HEK293 (cell line): ENCODE data around the gene HDAC7.

Experiments used
- CTCF ChIA-PET: fragments of 350-600 bp; formaldehyde crosslinking; extraction: SDS; loops from one replicate; lab custom pipeline; 2021; ENCODE audit warnings: antibody characterized with exemption; lab: Yijun Ruan, JAX
- POLR2A ChIA-PET: fragments of 300-600 bp; formaldehyde crosslinking; extraction: SDS; loops from one replicate; lab custom pipeline; 2020; ENCODE audit warnings: antibody characterized with exemption, inconsistent platforms; lab: Yijun Ruan, JAX
- H3K27ac ChIP-seq: fragments of 200-500 bp; sonication (Bioruptor generic); 2 replicates; pipeline ENCODE4 v1.5.1; 2014; ENCODE audit warnings: low read depth, low read length, control low read depth, inconsistent platforms; ENCODE audit errors: extremely low read depth
- H3K36me3 ChIP-seq, 2 experiments: fragments of 200-500 bp in 1 of 2; sonication (Bioruptor generic) in 1 of 2; 1 replicate in 1 of 2; 2 replicates in 1 of 2; pipeline ENCODE4 v1.5.1; 2014 to 2017; ENCODE audit warnings: inconsistent platforms in 2 of 2, low read length in 2 of 2; ENCODE audit not compliant: control insufficient read depth in 2 of 2, insufficient read depth in 1 of 2
- H3K4me1 ChIP-seq: fragments of 200-500 bp; sonication (Bioruptor generic); 2 replicates; pipeline ENCODE4 v1.5.1; 2014; ENCODE audit warnings: mild to moderate bottlenecking, low read length, inconsistent platforms; ENCODE audit not compliant: control insufficient read depth, insufficient read depth
- H3K4me3 ChIP-seq: 2 replicates; pipeline ENCODE4 v1.5.1; 2011; ENCODE audit warnings: low read depth, mild to moderate bottlenecking, control low read depth, low read length, moderate library complexity
- H3K9me3 ChIP-seq: fragments of 200-500 bp; sonication (Bioruptor generic); 2 replicates; pipeline ENCODE4 v1.5.1; 2014; ENCODE audit warnings: low read depth, low read length, inconsistent platforms; ENCODE audit not compliant: control insufficient read depth, insufficient read depth
- BCL11A ChIP-seq: fragments of 450-650 bp; formaldehyde crosslinking; IDR thresholded peaks from 2 replicates; pipeline ENCODE4 v1.5.1; 2016; ENCODE audit warnings: low read depth, missing biosample characterization, missing genetic modification characterization
- BCL11B ChIP-seq: fragments of 450-650 bp; formaldehyde crosslinking; IDR thresholded peaks from 2 replicates; pipeline ENCODE4 v1.5.1; 2016; ENCODE audit warnings: low read depth, missing biosample characterization, missing genetic modification characterization
- EGR2 ChIP-seq: fragments of 450-650 bp; formaldehyde crosslinking; IDR thresholded peaks from 2 replicates; pipeline ENCODE4 v1.5.1; 2016; ENCODE audit warnings: low read depth, missing biosample characterization, missing genetic modification characterization
- FEZF1 ChIP-seq: fragments of 450-650 bp; formaldehyde crosslinking; IDR thresholded peaks from 2 replicates; pipeline ENCODE4 v1.5.1; 2016; ENCODE audit warnings: missing biosample characterization, missing genetic modification characterization
- GLIS1 ChIP-seq: fragments of 450-650 bp; formaldehyde crosslinking; IDR thresholded peaks from 2 replicates; pipeline ENCODE4 v1.5.1; 2016; ENCODE audit warnings: missing biosample characterization, missing genetic modification characterization
- IKZF3 ChIP-seq: fragments of 450-650 bp; IDR thresholded peaks from 2 replicates; pipeline ENCODE4 v1.5.0; 2018; ENCODE audit warnings: missing biosample characterization, mild to moderate bottlenecking, missing genetic modification characterization, moderate library complexity
- MYNN ChIP-seq: fragments of 450-650 bp; formaldehyde crosslinking; IDR thresholded peaks from 2 replicates; pipeline ENCODE4 v1.5.1; 2016; ENCODE audit warnings: missing biosample characterization, missing genetic modification characterization, borderline replicate concordance
- OSR2 ChIP-seq: fragments of 450-650 bp; formaldehyde crosslinking; IDR thresholded peaks from 2 replicates; pipeline ENCODE4 v1.5.1; 2016; ENCODE audit warnings: missing biosample characterization, missing genetic modification characterization
- RBAK ChIP-seq: fragments of 450-650 bp; formaldehyde crosslinking; IDR thresholded peaks from 2 replicates; pipeline ENCODE4 v1.5.1; 2016; ENCODE audit warnings: missing biosample characterization, missing genetic modification characterization
- ZBTB48 ChIP-seq: fragments of 450-650 bp; formaldehyde crosslinking; IDR thresholded peaks from 2 replicates; pipeline ENCODE4 v1.5.1; 2016; ENCODE audit warnings: missing biosample characterization, missing genetic modification characterization
- ZBTB8A ChIP-seq: fragments of 450-650 bp; formaldehyde crosslinking; IDR thresholded peaks from 2 replicates; pipeline ENCODE4 v1.5.1; 2016; ENCODE audit warnings: missing biosample characterization, missing genetic modification characterization
- ZFP69B ChIP-seq: fragments of 450-650 bp; formaldehyde crosslinking; IDR thresholded peaks from 2 replicates; pipeline ENCODE4 v1.5.1; 2016; ENCODE audit warnings: missing biosample characterization, missing genetic modification characterization
- ZIC2 ChIP-seq: fragments of 450-650 bp; formaldehyde crosslinking; IDR thresholded peaks from 2 replicates; pipeline ENCODE4 v1.5.1; 2016; ENCODE audit warnings: missing biosample characterization, missing genetic modification characterization
- ZNF16 ChIP-seq: fragments of 450-650 bp; formaldehyde crosslinking; IDR thresholded peaks from 2 replicates; pipeline ENCODE4 v1.5.1; 2016; ENCODE audit warnings: low read depth, missing biosample characterization, missing genetic modification characterization
- ZNF174 ChIP-seq: fragments of 450-650 bp; formaldehyde crosslinking; IDR thresholded peaks from 2 replicates; pipeline ENCODE4 v1.5.0; 2017; ENCODE audit warnings: missing biosample characterization, mild to moderate bottlenecking, missing genetic modification characterization
- ZNF214 ChIP-seq: fragments of 450-650 bp; formaldehyde crosslinking; IDR thresholded peaks from 2 replicates; pipeline ENCODE4 v1.5.1; 2017; ENCODE audit warnings: missing biosample characterization, mild to moderate bottlenecking, missing genetic modification characterization, borderline replicate concordance
- ZNF23 ChIP-seq: fragments of 450-650 bp; formaldehyde crosslinking; IDR thresholded peaks from 2 replicates; pipeline ENCODE4 v1.5.1; 2016; ENCODE audit warnings: missing biosample characterization, missing genetic modification characterization, borderline replicate concordance
- ZNF311 ChIP-seq: fragments of 450-650 bp; formaldehyde crosslinking; IDR thresholded peaks from 2 replicates; pipeline ENCODE4 v1.5.1; 2017; ENCODE audit warnings: missing biosample characterization, missing genetic modification characterization, borderline replicate concordance
- ZNF423 ChIP-seq: fragments of 450-650 bp; formaldehyde crosslinking; IDR thresholded peaks from 2 replicates; pipeline ENCODE4 v1.5.1; 2016; ENCODE audit warnings: missing biosample characterization, missing genetic modification characterization
- ZNF433 ChIP-seq: fragments of 450-650 bp; formaldehyde crosslinking; IDR thresholded peaks from 2 replicates; pipeline ENCODE4 v1.5.1; 2016; ENCODE audit warnings: missing biosample characterization, missing genetic modification characterization, low read depth
- ZNF544 ChIP-seq: fragments of 450-650 bp; formaldehyde crosslinking; IDR thresholded peaks from 2 replicates; pipeline ENCODE4 v1.5.0; 2017; ENCODE audit warnings: missing biosample characterization, missing genetic modification characterization
- ZNF600 ChIP-seq: fragments of 450-650 bp; formaldehyde crosslinking; IDR thresholded peaks from 2 replicates; pipeline ENCODE4 v1.5.1; 2016; ENCODE audit warnings: missing biosample characterization, missing genetic modification characterization
- ZNF664 ChIP-seq: fragments of 450-650 bp; formaldehyde crosslinking; IDR thresholded peaks from 2 replicates; pipeline ENCODE4 v1.5.1; 2016; ENCODE audit warnings: missing biosample characterization, missing genetic modification characterization
- ZSCAN30 ChIP-seq: fragments of 450-650 bp; IDR thresholded peaks from 2 replicates; pipeline ENCODE4 v1.5.1; 2018; ENCODE audit warnings: missing biosample characterization, mild to moderate bottlenecking, missing genetic modification characterization, moderate library complexity
- TF ChIP-seq, protein P1 (sequence below): fragments of 450-650 bp; formaldehyde crosslinking; IDR thresholded peaks from 2 replicates; pipeline ENCODE4 v1.5.1; 2016; ENCODE audit warnings: missing biosample characterization, missing genetic modification characterization
- TF ChIP-seq, protein P2 (sequence below): fragments of 450-650 bp; formaldehyde crosslinking; IDR thresholded peaks from 2 replicates; pipeline ENCODE4 v1.5.1; 2016; ENCODE audit warnings: missing biosample characterization, missing genetic modification characterization
- TF ChIP-seq, protein P3 (sequence below): fragments of 450-650 bp; formaldehyde crosslinking; IDR thresholded peaks from 2 replicates; pipeline ENCODE4 v1.5.1; 2016; ENCODE audit warnings: missing biosample characterization, missing genetic modification characterization
- TF ChIP-seq, protein P4 (sequence below): fragments of 450-650 bp; formaldehyde crosslinking; IDR thresholded peaks from 2 replicates; pipeline ENCODE4 v1.5.1; 2017; ENCODE audit warnings: missing biosample characterization, mild to moderate bottlenecking, missing genetic modification characterization, moderate library complexity
- TF ChIP-seq, protein P5 (sequence below): fragments of 450-650 bp; formaldehyde crosslinking; IDR thresholded peaks from 2 replicates; pipeline ENCODE4 v1.5.1; 2017; ENCODE audit warnings: missing biosample characterization, missing genetic modification characterization

HDAC7 gene

DNA sequence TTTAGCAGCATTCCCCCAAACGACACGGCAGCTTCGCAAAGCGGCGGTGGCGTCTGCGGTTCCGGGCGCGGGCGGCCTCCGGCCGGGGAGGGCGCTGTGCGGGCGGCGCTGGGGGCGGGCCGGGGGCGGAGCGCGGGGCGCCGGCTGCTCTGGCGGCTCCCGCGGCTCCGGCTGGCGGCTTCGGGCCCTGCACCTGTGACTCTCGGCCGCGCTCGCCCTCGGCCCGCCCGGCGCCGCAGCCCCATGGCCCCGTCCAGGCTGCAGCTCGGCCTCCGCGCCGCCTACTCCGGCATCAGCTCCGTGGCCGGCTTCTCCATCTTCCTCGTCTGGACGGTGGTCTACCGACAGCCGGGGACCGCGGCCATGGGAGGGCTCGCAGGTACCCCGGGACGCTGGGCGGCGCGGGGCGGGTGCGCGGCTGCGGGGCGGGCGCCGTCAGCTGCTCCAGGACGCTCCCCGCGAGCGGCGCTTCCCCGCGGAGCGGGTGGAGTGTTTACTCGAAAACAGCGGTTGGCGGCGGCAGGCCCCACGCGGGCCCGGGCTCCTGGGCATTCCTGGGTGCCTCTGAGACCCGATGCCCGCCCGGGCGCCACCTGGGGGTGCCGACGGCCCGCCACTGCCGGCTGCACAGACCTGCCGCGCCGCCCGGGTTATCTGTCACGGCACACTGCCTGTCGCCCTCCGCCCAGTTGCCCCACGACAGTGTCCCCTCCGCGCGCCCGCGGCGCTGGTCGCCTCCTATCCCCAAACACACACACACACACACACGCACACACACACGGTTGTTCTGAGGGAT lies 46.4 kb downstream of the HDAC7 start, which contains the start of gene SLC48A1:
SLC48A1 (plus strand) TSS at position 177 of the 796 bp plus-strand sequence; CDS start at position 244, 67 bp downstream.
- ChIA-PET POLR2A (interaction anchor here (0.6 to 1.6 kb wide), 3 partner anchors 15 to 67 kb away, joined by 3 to 4 read pairs (median 4); partner anchors contain the start of gene RAPGEF3), CTCF (interaction anchor here (0.5 to 19.6 kb wide), 12 partner anchors 10 to 416 kb away, joined by 3 to 784 read pairs (median 5); partner anchors contain the start of gene RAPGEF3)
- peak within 1 kb of the TSS; percentile 75; the same call in 1 of the 2 replicates for H3K27ac ChIP-seq
- no peaks in the 10 kb centered on the region; the same call in 1 of the 2 replicates for H3K4me1 ChIP-seq
- H3K9me3 ChIP-seq: no peaks in the 10 kb centered on the region
- no peaks in the 10 kb centered on the region for H3K36me3 ChIP-seq
- peak within 1 kb of the TSS; percentile 76 for H3K4me3 ChIP-seq
- TF ChIP-seq IKZF3 (tag by site-specific recombination) (no peak), GLIS1 (tag by site-specific recombination) (no peak), RBAK (tag by site-specific recombination) (no peak), ZNF16 (tag by site-specific recombination) (no peak), ZFP69B (tag by site-specific recombination) (no peak), ZNF544 (tag by site-specific recombination) (no peak), ZNF423 (peak; percentile 76), BCL11A (tag by site-specific recombination) (no peak), ZSCAN30 (tag by site-specific recombination) (peak; percentile 67), ZNF214 (no peak), OSR2 (tag by site-specific recombination) (no peak), ZBTB48 (tag by site-specific recombination) (peak; percentile 91), ZNF174 (tag by site-specific recombination) (no peak), FEZF1 (no peak), ZNF433 (no peak), MYNN (tag by site-specific recombination) (no peak), EGR2 (tag by site-specific recombination) (0 out of 2 replicates have a peak, but pooled peaks have one; percentile 9), ZIC2 (peak; percentile 95), ZBTB8A (tag by site-specific recombination) (peak; percentile 95), BCL11B (peak; percentile 21; the same call in 1 of the 2 replicates), ZNF23 (tag by site-specific recombination) (no peak), ZNF600 (tag by site-specific recombination) (peak; percentile 77; the same call in 1 of the 2 replicates), ZNF311 (no peak), ZNF664 (tag by site-specific recombination) (no peak)
- TF ChIP-seq, protein P1, sequence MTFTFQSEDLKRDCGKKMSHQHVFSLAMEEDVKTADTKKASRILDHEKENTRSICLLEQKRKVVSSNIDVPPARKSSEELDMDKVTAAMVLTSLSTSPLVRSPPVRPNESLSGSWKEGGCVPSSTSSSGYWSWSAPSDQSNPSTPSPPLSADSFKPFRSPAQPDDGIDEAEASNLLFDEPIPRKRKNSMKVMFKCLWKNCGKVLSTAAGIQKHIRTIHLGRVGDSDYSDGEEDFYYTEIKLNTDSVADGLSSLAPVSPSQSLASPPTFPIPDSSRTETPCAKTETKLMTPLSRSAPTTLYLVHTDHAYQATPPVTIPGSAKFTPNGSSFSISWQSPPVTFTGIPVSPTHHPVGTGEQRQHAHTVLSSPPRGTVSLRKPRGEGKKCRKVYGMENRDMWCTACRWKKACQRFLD (tag by site-specific recombination): no peak
- TF ChIP-seq, protein P2, sequence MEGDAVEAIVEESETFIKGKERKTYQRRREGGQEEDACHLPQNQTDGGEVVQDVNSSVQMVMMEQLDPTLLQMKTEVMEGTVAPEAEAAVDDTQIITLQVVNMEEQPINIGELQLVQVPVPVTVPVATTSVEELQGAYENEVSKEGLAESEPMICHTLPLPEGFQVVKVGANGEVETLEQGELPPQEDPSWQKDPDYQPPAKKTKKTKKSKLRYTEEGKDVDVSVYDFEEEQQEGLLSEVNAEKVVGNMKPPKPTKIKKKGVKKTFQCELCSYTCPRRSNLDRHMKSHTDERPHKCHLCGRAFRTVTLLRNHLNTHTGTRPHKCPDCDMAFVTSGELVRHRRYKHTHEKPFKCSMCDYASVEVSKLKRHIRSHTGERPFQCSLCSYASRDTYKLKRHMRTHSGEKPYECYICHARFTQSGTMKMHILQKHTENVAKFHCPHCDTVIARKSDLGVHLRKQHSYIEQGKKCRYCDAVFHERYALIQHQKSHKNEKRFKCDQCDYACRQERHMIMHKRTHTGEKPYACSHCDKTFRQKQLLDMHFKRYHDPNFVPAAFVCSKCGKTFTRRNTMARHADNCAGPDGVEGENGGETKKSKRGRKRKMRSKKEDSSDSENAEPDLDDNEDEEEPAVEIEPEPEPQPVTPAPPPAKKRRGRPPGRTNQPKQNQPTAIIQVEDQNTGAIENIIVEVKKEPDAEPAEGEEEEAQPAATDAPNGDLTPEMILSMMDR: peak; percentile 74
- TF ChIP-seq, protein P3, sequence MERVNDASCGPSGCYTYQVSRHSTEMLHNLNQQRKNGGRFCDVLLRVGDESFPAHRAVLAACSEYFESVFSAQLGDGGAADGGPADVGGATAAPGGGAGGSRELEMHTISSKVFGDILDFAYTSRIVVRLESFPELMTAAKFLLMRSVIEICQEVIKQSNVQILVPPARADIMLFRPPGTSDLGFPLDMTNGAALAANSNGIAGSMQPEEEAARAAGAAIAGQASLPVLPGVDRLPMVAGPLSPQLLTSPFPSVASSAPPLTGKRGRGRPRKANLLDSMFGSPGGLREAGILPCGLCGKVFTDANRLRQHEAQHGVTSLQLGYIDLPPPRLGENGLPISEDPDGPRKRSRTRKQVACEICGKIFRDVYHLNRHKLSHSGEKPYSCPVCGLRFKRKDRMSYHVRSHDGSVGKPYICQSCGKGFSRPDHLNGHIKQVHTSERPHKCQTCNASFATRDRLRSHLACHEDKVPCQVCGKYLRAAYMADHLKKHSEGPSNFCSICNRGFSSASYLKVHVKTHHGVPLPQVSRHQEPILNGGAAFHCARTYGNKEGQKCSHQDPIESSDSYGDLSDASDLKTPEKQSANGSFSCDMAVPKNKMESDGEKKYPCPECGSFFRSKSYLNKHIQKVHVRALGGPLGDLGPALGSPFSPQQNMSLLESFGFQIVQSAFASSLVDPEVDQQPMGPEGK: peak; percentile 88
- TF ChIP-seq, protein P4, sequence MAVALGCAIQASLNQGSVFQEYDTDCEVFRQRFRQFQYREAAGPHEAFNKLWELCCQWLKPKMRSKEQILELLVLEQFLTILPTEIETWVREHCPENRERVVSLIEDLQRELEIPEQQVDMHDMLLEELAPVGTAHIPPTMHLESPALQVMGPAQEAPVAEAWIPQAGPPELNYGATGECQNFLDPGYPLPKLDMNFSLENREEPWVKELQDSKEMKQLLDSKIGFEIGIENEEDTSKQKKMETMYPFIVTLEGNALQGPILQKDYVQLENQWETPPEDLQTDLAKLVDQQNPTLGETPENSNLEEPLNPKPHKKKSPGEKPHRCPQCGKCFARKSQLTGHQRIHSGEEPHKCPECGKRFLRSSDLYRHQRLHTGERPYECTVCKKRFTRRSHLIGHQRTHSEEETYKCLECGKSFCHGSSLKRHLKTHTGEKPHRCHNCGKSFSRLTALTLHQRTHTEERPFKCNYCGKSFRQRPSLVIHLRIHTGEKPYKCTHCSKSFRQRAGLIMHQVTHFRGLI: no peak
- TF ChIP-seq, protein P5, sequence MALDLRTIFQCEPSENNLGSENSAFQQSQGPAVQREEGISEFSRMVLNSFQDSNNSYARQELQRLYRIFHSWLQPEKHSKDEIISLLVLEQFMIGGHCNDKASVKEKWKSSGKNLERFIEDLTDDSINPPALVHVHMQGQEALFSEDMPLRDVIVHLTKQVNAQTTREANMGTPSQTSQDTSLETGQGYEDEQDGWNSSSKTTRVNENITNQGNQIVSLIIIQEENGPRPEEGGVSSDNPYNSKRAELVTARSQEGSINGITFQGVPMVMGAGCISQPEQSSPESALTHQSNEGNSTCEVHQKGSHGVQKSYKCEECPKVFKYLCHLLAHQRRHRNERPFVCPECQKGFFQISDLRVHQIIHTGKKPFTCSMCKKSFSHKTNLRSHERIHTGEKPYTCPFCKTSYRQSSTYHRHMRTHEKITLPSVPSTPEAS (tag by site-specific recombination): peak; percentile 86
